ENCODE data around the gene ANO7.

- no peak for TF ChIP-seq CTCF (IDR thresholded peaks at IDR 0.05)
- no peak for TF ChIP-seq POLR2A (IDR thresholded peaks at IDR 0.05)
Measured at GRCh38 chr2:241188361-241189092, at the start of gene ANO7.
